Lower leg skin (tissue), 4 donors: ENCODE results near the gene CYP19A1. TPM values are rescaled to one million over a fixed set of nuclear protein-coding genes. Genes with fewer than 3 reads are reported as not detected.

Source experiments
- DNase-seq, 2 donors: peaks; one replicate each; pipeline ENCODE4 v3.0.0-alpha.2; 2019; ENCODE audit warnings: low spot score in 2 of 2
- H3K4me3 ChIP-seq: fragments of 200-600 bp; sonication (generic); 2 replicates; pipeline ENCODE4 v1.5.1; 2017; ENCODE audit warnings: mild to moderate bottlenecking, low read depth; ENCODE audit not compliant: poor library complexity, severe bottlenecking
- POLR2A ChIP-seq, 2 donors: fragments of 450-650 bp; IDR thresholded peaks; one replicate each; pipeline ENCODE4 v1.6.1; 2016 to 2017; ENCODE audit warnings: antibody characterized with exemption in 2 of 2, mild to moderate bottlenecking in 1 of 2, moderate library complexity in 1 of 2
- WGBS, 2 donors: methylation state at CpG; one replicate each; pipeline ENCODE4 v1.1.5; 2018; 5-methylcytosine and 5-hydroxymethylcytosine counted together
- intact Hi-C: fragments of 100-400 bp; cut with DNase I; formaldehyde crosslinking; loops from one replicate; pipeline ENCODE4 v1.15.0; 2023; ENCODE audit warnings: low total_unique reads
- total RNA-seq, 4 donors: library from RNA; depleted of rRNA; stranded (reverse); fragments of >200 nt; gene quantifications; one replicate each; pipeline ENCODE4 v1.1.0, GENCODE V29; 2016
- TF ChIP-seq, protein P1 (sequence below), 3 donors: fragments of 450-650 bp; IDR thresholded peaks; one replicate each; pipeline ENCODE4 v1.5.1; 2016; ENCODE audit warnings: antibody characterized with exemption in 3 of 3, mild to moderate bottlenecking in 3 of 3, moderate library complexity in 2 of 3

The CYP19A1 gene
- total RNA-seq, 4 donors from 2014 or later, result 0.51 to 6.2 (median 2.6) TPM

DNA sequence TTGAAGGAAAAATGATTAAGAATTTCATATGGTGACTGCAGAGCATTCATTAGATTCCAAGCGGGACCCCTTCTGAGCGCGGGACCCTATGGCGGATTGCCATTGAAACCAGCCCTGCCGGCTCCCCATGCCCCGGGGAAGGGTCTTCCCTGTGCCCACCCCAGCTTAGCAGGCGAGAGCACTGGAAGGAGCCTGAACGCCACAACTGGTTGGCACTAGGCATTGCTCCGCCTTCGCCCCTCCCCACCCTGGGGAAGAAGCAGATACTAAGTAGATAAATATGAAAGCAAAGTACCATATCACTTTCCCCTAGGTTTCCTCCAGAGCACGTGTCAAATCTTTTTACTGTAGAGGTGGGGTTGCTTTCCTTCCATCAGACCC is 70.7 kb downstream of the CYP19A1 start:
- TF ChIP-seq, protein P1, sequence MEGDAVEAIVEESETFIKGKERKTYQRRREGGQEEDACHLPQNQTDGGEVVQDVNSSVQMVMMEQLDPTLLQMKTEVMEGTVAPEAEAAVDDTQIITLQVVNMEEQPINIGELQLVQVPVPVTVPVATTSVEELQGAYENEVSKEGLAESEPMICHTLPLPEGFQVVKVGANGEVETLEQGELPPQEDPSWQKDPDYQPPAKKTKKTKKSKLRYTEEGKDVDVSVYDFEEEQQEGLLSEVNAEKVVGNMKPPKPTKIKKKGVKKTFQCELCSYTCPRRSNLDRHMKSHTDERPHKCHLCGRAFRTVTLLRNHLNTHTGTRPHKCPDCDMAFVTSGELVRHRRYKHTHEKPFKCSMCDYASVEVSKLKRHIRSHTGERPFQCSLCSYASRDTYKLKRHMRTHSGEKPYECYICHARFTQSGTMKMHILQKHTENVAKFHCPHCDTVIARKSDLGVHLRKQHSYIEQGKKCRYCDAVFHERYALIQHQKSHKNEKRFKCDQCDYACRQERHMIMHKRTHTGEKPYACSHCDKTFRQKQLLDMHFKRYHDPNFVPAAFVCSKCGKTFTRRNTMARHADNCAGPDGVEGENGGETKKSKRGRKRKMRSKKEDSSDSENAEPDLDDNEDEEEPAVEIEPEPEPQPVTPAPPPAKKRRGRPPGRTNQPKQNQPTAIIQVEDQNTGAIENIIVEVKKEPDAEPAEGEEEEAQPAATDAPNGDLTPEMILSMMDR (IDR thresholded peaks at IDR 0.05), result no peak
- TF ChIP-seq POLR2A (IDR thresholded peaks at IDR 0.05), result no peak
- 1 to 2% methylated on average over 11 of the region's 11 CpGs for WGBS, 2 donors

DNA sequence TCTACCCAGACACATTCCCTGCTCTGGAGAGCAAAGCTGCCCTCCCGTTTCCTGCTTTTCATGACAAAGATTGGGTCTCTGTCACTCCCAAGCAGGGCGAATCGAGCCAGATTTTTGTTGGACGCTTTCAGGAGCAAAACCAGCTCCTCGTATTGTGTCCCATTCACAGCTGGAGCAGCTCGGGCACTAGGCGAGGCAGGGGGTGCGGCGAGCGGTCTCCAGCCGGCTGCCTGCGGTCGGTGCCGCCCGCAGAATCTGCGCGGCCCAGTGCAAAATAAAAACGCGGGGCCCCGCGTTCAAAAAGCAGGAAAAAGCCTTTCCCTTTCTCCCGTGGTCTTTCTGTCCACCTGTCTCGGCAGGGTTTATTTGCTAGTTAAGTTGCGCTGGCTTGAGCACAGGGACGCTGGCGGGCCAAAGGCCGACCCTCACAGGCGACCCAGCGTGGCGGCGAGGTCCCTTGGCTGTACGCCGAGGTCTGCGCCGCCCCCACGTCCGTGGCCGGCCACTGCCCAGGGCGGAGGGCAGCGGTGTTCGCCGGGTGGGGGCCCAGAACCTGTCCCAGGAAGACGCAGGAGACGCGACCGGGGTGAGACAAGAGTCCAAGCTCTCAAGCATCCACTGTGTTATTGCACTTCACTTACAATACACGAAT is 71.2 kb downstream of the CYP19A1 start:
- 1% methylated on average over 45 to 47 of the region's 47 CpGs for WGBS, 2 donors
- no peak for DNase-seq
- peak overlapping the region; percentile 19 for H3K4me3 ChIP-seq
- no peak for TF ChIP-seq POLR2A (IDR thresholded peaks at IDR 0.05)
- TF ChIP-seq, protein P1 (IDR thresholded peaks at IDR 0.05), result no peak
- intact Hi-C loops, result no loop called here

More for the DNA sequence above, 70.7 kb downstream of the CYP19A1 start:
- DNase-seq, result no peak
- no peak overlapping the region for H3K4me3 ChIP-seq
- intact Hi-C loops, result no loop called here

DNA sequence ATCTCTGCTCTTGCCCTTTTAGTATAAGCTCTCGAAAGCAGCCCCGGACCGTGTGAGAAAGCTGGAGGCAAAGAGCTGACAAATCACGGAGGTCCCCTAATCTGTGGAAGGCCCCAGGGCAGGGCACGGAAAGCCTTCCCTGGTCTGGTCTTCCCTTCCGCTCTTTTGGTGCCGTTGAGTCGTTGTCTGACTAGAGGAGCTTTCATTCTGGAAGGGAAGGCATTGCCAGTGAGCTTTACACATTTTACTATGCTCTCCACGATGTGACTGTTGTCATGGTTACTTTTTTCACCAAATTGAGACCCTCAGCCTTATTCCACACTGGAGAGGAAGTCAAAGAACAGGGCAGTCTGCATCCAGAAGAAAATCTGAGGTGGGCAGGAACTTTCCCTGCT is 71.7 kb downstream of the CYP19A1 start:
- no peak for TF ChIP-seq POLR2A (IDR thresholded peaks at IDR 0.05)
- TF ChIP-seq, protein P1 (IDR thresholded peaks at IDR 0.05), result no peak
- intact Hi-C loops, result no loop called here

DNA sequence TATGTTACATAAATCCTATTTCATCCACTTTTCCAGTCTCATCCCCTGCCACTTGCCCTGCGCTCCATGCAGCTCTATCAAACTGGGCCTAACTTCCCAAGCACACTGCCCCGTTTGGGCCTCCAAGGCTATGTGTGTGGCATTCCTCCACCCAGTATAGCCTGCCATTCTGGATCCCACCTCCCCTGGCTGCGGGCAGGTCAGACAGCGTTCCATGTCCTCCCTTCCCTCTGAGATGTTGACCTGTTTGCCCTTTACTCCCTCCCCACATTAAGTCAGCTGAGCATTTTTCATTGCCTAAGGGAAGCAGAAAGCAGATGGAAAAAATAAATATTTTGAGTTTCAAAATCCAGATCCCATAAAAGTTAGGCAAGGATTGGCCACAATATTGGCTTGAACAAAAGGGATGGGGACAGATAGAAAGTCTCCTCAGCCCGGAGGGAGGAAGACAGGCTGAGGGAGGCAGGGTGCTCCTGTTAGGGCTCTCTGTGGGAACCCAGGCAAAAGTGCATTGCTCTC is 73.3 kb downstream of the CYP19A1 start:
- 71 to 78% methylated on average over 5 of the region's 5 CpGs for WGBS, 2 donors
- DNase-seq, result no peak
- no peak for TF ChIP-seq POLR2A (IDR thresholded peaks at IDR 0.05)
- TF ChIP-seq, protein P1 (IDR thresholded peaks at IDR 0.05), result no peak
- no peak overlapping the region for H3K4me3 ChIP-seq
- intact Hi-C loops, result no loop called here

More for the DNA sequence above, 71.7 kb downstream of the CYP19A1 start:
- no peak for DNase-seq
- no peak overlapping the region for H3K4me3 ChIP-seq
- 22 to 25% methylated on average over 9 of the region's 9 CpGs for WGBS, 2 donors

DNA sequence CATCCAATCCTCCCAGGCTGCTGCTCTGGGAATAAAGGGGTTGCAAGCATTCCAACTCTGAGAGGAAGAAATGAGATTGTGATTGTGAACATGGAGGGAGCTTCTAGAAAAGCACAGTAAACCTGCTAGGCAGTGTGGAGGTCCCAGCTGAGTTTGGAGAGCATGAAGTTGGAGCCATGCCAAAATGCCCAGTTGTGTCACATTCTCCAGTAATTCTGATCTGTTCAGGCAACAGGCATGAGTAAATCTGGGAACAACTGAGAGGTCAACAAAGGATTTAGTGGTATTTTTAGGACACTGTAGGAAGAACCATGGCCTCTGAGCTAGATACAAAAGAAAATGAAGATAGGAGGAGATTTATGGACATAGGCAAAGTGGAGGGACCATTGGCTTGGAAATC is 74.7 kb downstream of the CYP19A1 start:
- intact Hi-C loops, result no loop called here

More for the DNA sequence above, 74.7 kb downstream of the CYP19A1 start:
- no peak for DNase-seq
- TF ChIP-seq, protein P1 (IDR thresholded peaks at IDR 0.05), result no peak
- no peak for TF ChIP-seq POLR2A (IDR thresholded peaks at IDR 0.05)
- H3K4me3 ChIP-seq, result no peak overlapping the region
